Thyroid gland (tissue), 4 donors: ENCODE data around the gene DDX39B. TPM values are rescaled to one million over a fixed set of nuclear protein-coding genes. Genes with fewer than 3 reads are reported as not detected.

Experiments used
- DNase-seq, 2 donors: peaks; one replicate each; pipeline ENCODE4 v3.0.0-alpha.2; 2019
- H3K27ac ChIP-seq, 3 donors: fragments of 200-600 bp; sonication (generic); 1 replicate in 2 of 3; 2 replicates in 1 of 3; pipeline ENCODE4 v1.5.1; 2016 to 2019; ENCODE audit warnings: mild to moderate bottlenecking in 1 of 3, moderate library complexity in 1 of 3
- H3K27me3 ChIP-seq: fragments of 200-600 bp; sonication (generic); one replicate; pipeline ENCODE4 v1.5.1; 2019
- H3K36me3 ChIP-seq, 2 donors: fragments of 200-600 bp; sonication (generic); one replicate each; pipeline ENCODE4 v1.5.1; 2016 to 2019
- H3K4me1 ChIP-seq, 2 donors: fragments of 200-600 bp; sonication (generic); one replicate each; pipeline ENCODE4 v1.5.1; 2017 to 2019
- H3K4me3 ChIP-seq, 3 donors: fragments of 200-600 bp; sonication (generic); replicated peaks in 1 of 3; 1 replicate in 2 of 3; 2 replicates in 1 of 3; pipeline ENCODE4 v1.5.1; 2016; ENCODE audit warnings: mild to moderate bottlenecking in 1 of 3
- H3K9me3 ChIP-seq: fragments of 200-600 bp; sonication (generic); one replicate; pipeline ENCODE4 v1.5.1; 2017
- CTCF ChIP-seq, 6 experiments: fragments of 200-600 bp in 3 of 6; fragments of 450-650 bp in 3 of 6; sonication (generic) in 3 of 6; IDR thresholded peaks; one replicate each; pipeline ENCODE4 v1.5.1; 2016 to 2019; ENCODE audit warnings: antibody characterized with exemption in 6 of 6, mild to moderate bottlenecking in 2 of 6, inconsistent platforms in 1 of 6, moderate library complexity in 1 of 6
- POLR2A ChIP-seq, 2 donors: fragments of 450-650 bp; IDR thresholded peaks; one replicate each; pipeline ENCODE4 v1.6.1; 2017; ENCODE audit warnings: antibody characterized with exemption in 2 of 2, mild to moderate bottlenecking in 2 of 2, moderate library complexity in 1 of 2
- WGBS, 2 donors: methylation state at CpG; one replicate each; pipeline ENCODE4 v1.1.5; 2017; 5-methylcytosine and 5-hydroxymethylcytosine counted together
- intact Hi-C: fragments of 100-400 bp; cut with DNase I; formaldehyde crosslinking; loops from one replicate; pipeline ENCODE4 v1.15.1; 2023
- total RNA-seq, 4 donors: library from RNA; depleted of rRNA; stranded (reverse); fragments of >200 nt; gene quantifications; one replicate each; pipeline ENCODE4 v1.2.3, GENCODE V29; 2016

DDX39B gene
- total RNA-seq, 4 donors from 2014 or later: 296 to 339 (median 314) TPM

- 63 to 70% methylated on average over 8 to 9 of the region's 9 CpGs for WGBS, 2 donors
- peaks cover 2 to 8% of the 10 kb centered on the region in 2 donors for H3K4me1 ChIP-seq
- no peak overlapping the region for H3K27ac ChIP-seq
- H3K9me3 ChIP-seq: no peaks in the 10 kb centered on the region
- no peak for TF ChIP-seq POLR2A (IDR thresholded peaks at IDR 0.05)
- TF ChIP-seq CTCF (IDR thresholded peaks at IDR 0.05): no peak
- H3K27me3 ChIP-seq: no peaks in the 10 kb centered on the region
- intact Hi-C loops: no loop called here
- DNase-seq: no peak
- no peaks in the 10 kb centered on the region for H3K36me3 ChIP-seq
- H3K4me3 ChIP-seq: no peak overlapping the region
Observed at GRCh38 chr6:31586599-31587281, 44.9 kb upstream of the DDX39B start.

- DNase-seq: no peak
- WGBS, 2 donors: 71 to 75% methylated on average over 1 of the region's 1 CpG
Observed at GRCh38 chr6:31586008-31586407, 44.2 kb upstream of the DDX39B start, which contains the start of gene LST1. TSS of gene LST1 (plus strand) at chr6:31586277. CDS start at chr6:31587300, 1,023 bp downstream.

GRCh38 chr6:31585491-31585890, 43.7 kb upstream of the DDX39B start:
- intact Hi-C loops: no loop called here
- H3K4me3 ChIP-seq: no peak overlapping the region
- H3K27me3 ChIP-seq: no peaks in the 10 kb centered on the region
- DNase-seq: no peak
- no peaks in the 10 kb centered on the region for H3K36me3 ChIP-seq
- H3K9me3 ChIP-seq: no peaks in the 10 kb centered on the region
- no peak overlapping the region for H3K27ac ChIP-seq
- WGBS, 2 donors: 52 to 57% methylated on average over 2 of the region's 2 CpGs
- H3K4me1 ChIP-seq: peaks cover 10 to 12% of the 10 kb centered on the region in 2 donors
- TF ChIP-seq CTCF (IDR thresholded peaks at IDR 0.05) (no peak), POLR2A (IDR thresholded peaks at IDR 0.05) (no peak)

More at GRCh38 chr6:31586008-31586407, 44.2 kb upstream of the DDX39B start, which contains the start of gene LST1:
- Histone ChIP-seq H3K9me3 (no peaks in the 10 kb centered on the region), H3K27ac (no peak within 1 kb of the TSS), H3K27me3 (no peaks in the 10 kb centered on the region), H3K4me3 (no peak within 1 kb of the TSS), H3K36me3 (no peaks in the 10 kb centered on the region), H3K4me1 (peaks cover 7 to 12% of the 10 kb centered on the region in 2 donors)
- intact Hi-C loops: no loop called here
- no peak for TF ChIP-seq CTCF (IDR thresholded peaks at IDR 0.05)
- no peak for TF ChIP-seq POLR2A (IDR thresholded peaks at IDR 0.05)

- Histone ChIP-seq H3K27me3 (no peaks in the 10 kb centered on the region), H3K9me3 (no peaks in the 10 kb centered on the region), H3K4me1 (peaks cover 10 to 12% of the 10 kb centered on the region in 2 donors), H3K4me3 (peak within 1 kb of the TSS; percentile 58 to 91 (median 73)), H3K36me3 (no peaks in the 10 kb centered on the region), H3K27ac (peak within 1 kb of the TSS in 2 of 3 donors; percentile 10 to 83)
- TF ChIP-seq POLR2A (IDR thresholded peaks at IDR 0.05) (no peak), CTCF (IDR thresholded peaks at IDR 0.05) (no peak)
- DNase-seq: no peak
- intact Hi-C loops: loop anchor here (2.0 kb wide), 1 partner anchor 27 kb away; no protein-coding TSS in a partner anchor
- WGBS, 2 donors: 74 to 100% methylated on average over 1 to 3 of the region's 3 CpGs
Observed at GRCh38 chr6:31582230-31582643, 40.4 kb upstream of the DDX39B start, which contains the start of gene LTB. TSS of gene LTB (minus strand) at chr6:31582424. CDS start at chr6:31582417, 7 bp downstream.
